ENCODE data around the gene TMEM14B. TPM values are rescaled to one million over a fixed set of nuclear protein-coding genes. Genes with fewer than 3 reads are reported as not detected.

The TMEM14B gene
- polyA plus RNA-seq, 2 of the 4 experiments (the other 2 are of a cell fraction): 121 to 177 TPM

DNA sequence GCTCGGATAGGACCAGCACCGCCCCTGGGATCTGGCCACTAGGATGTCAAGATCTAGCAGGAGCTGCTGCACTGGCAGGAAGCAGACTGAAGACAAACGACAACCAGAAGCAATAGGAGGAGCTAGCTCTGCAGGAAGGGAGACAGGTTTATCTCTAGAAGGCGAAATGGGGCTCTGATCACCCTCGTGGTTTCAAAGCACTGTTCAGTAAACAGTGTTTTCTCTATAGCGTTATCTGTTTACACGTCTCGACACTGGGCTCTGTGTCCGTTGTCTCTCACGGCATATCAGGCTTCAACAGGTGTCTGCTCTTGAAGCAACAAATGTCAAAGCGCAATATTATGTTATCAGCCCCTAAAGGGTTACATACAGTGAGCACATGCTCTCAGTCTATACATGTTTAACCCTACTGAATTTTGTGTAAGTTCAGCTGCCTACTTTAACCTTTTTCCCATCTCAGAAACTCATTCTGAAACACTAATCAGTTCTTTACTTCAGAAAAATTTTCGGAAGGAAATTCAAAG, 23.8 kb downstream of the TMEM14B start:
- ATAC-seq (no peak), FAIRE-seq (no peak), DNase-seq (ENCODE audit: low read depth in 1 of 2, low spot score in 1 of 2) (no peak)
- Histone ChIP-seq H3K4me2 (no peak overlapping the region), H3K27ac (no peak overlapping the region), H3K4me1 (no peaks in the 10 kb centered on the region), H3K4me3 (no peak overlapping the region), H3K9me3 (no peaks in the 10 kb centered on the region)
- ChIA-PET CTCF (interaction anchor here (1.3 kb wide), 1 partner anchor 16 kb away, joined by 3 read pairs; no protein-coding TSS in a partner anchor), POLR2A (no interaction called here)
- TF ChIP-seq, protein P1, sequence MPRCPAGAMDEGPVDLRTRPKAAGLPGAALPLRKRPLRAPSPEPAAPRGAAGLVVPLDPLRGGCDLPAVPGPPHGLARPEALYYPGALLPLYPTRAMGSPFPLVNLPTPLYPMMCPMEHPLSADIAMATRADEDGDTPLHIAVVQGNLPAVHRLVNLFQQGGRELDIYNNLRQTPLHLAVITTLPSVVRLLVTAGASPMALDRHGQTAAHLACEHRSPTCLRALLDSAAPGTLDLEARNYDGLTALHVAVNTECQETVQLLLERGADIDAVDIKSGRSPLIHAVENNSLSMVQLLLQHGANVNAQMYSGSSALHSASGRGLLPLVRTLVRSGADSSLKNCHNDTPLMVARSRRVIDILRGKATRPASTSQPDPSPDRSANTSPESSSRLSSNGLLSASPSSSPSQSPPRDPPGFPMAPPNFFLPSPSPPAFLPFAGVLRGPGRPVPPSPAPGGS (IDR thresholded peaks at IDR 0.05): no peak
- TF ChIP-seq RCOR1 (IDR thresholded peaks at IDR 0.05; ENCODE audit: low read depth, low read length): no peak
- TF ChIP-seq, protein P2, sequence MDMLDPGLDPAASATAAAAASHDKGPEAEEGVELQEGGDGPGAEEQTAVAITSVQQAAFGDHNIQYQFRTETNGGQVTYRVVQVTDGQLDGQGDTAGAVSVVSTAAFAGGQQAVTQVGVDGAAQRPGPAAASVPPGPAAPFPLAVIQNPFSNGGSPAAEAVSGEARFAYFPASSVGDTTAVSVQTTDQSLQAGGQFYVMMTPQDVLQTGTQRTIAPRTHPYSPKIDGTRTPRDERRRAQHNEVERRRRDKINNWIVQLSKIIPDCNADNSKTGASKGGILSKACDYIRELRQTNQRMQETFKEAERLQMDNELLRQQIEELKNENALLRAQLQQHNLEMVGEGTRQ (IDR thresholded peaks at IDR 0.05): no peak
- no peak for TF ChIP-seq RAD21 (conservative IDR thresholded peaks at IDR 0.05 in 1 of 2, IDR thresholded peaks at IDR 0.05 in 1 of 2)
- no peak for TF ChIP-seq RNF2 (IDR thresholded peaks at IDR 0.05; ENCODE audit: borderline replicate concordance, low read depth)
- no peak for TF ChIP-seq ZC3H11A (IDR thresholded peaks at IDR 0.05)
- TF ChIP-seq SMC3 (IDR thresholded peaks at IDR 0.05): no peak
- no peak for TF ChIP-seq EHF (CRISPR knock-in tag; IDR thresholded peaks at IDR 0.05)
- TF ChIP-seq, protein P3, sequence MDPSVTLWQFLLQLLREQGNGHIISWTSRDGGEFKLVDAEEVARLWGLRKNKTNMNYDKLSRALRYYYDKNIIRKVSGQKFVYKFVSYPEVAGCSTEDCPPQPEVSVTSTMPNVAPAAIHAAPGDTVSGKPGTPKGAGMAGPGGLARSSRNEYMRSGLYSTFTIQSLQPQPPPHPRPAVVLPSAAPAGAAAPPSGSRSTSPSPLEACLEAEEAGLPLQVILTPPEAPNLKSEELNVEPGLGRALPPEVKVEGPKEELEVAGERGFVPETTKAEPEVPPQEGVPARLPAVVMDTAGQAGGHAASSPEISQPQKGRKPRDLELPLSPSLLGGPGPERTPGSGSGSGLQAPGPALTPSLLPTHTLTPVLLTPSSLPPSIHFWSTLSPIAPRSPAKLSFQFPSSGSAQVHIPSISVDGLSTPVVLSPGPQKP (IDR thresholded peaks at IDR 0.05; ENCODE audit: low read depth, low read length): no peak
- TF ChIP-seq HOXA7 (CRISPR knock-in tag; IDR thresholded peaks at IDR 0.05): no peak
- 85% methylated on average over 12 of the region's 12 CpGs for WGBS (ENCODE audit: missing lambda C conversion rate)

DNA sequence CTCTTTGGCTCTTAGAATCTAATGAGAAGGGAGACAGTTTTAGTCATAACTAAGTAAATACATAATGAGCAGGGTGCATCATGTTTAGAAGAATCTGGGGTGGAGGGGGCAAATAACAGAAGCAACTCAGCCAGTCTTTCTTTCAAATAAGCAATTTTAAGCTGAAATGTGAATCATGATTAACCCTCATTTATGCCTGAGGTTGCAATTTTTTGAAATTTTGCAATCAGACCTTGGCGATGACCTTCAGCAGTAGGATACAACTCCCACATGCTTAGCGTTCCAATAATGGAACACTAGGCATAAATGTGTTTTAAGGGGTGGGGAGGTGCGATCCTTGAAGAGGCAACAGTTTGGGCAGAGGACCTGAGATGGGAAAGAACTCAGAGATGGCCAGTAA, 30.6 kb downstream of the TMEM14B start:
- 69% methylated on average over 3 of the region's 3 CpGs for WGBS (ENCODE audit: missing lambda C conversion rate)
- ATAC-seq (no peak), DNase-seq (ENCODE audit: low read depth in 1 of 2, low spot score in 1 of 2) (no peak), FAIRE-seq (no peak)
- Histone ChIP-seq H3K4me3 (no peak overlapping the region), H3K4me2 (no peak overlapping the region), H3K9me3 (no peaks in the 10 kb centered on the region), H3K27ac (no peak overlapping the region), H3K4me1 (no peaks in the 10 kb centered on the region)
- POLR2A ChIA-PET: interaction anchor here (0.6 kb wide), 1 partner anchor 21 kb away, joined by 4 read pairs; no protein-coding TSS in a partner anchor
- no peak for TF ChIP-seq EHF (CRISPR knock-in tag; IDR thresholded peaks at IDR 0.05)
- CTCF ChIA-PET: interaction anchor here (1.7 kb wide), 1 partner anchor 10 kb away, joined by 3 read pairs; no protein-coding TSS in a partner anchor

DNA sequence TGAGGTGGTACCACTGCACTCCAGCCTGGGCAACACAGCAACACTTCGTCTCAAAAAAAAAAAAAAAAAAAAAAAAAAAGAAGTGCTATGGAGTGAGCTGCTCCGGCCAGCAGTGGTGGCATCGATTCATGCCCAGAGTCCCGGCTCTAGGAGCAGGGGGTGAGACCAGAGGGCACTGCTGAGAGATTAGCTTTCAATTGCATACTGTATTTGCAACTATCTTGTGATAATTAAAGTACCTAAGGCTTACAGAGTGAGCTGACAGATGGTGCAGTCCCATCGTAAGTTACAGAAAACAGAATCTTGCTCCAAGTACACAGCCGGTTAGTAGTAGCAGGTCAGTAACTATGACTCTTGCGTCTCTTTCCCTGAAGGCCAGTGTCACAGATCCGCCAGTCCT, 31.5 kb downstream of the TMEM14B start:
- FAIRE-seq (no peak), ATAC-seq (no peak), DNase-seq (ENCODE audit: low read depth in 1 of 2, low spot score in 1 of 2) (no peak)
- ChIA-PET POLR2A (interaction anchor here (0.6 kb wide), 1 partner anchor 20 kb away, joined by 4 read pairs; no protein-coding TSS in a partner anchor), CTCF (interaction anchor here (1.7 kb wide), 1 partner anchor 9 kb away, joined by 3 read pairs; no protein-coding TSS in a partner anchor)
- TF ChIP-seq CBX8 (IDR thresholded peaks at IDR 0.05) (no peak), ZFP36 (IDR thresholded peaks at IDR 0.05; ENCODE audit: borderline replicate concordance, partially characterized antibody) (no peak)
- H3K4me1 ChIP-seq: no peaks in the 10 kb centered on the region
- H3K4me2 ChIP-seq: no peak overlapping the region
- H3K9me3 ChIP-seq: no peaks in the 10 kb centered on the region
- no peak overlapping the region for H3K27ac ChIP-seq
- 91% methylated on average over 8 of the region's 8 CpGs for WGBS (ENCODE audit: missing lambda C conversion rate)
- H3K4me3 ChIP-seq: no peak overlapping the region

DNA sequence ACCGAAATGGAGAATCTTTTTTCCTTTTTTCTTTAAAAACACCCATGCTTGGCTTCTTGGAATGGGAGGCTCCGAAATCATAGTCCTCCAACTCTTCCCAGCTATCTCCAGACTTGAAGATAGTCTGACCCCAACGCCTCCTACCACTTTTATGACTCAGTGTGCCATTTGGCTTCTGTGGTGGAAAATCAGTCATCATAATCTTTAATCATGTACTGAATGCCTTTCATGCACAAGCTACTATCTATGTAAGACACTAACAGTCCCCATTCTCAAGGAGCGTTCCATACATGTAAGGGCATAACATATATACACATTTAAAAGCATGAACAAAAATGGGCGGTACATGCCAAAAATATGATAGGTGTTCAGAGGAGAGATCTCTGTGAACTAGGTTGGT, 44.1 kb downstream of the TMEM14B start:
- ChIA-PET POLR2A (no interaction called here), CTCF (interaction anchor here (0.9 to 1.1 kb wide), 2 partner anchors 9 to 25 kb away, joined by 4 to 5 read pairs; no protein-coding TSS in a partner anchor)
- Histone ChIP-seq H3K27ac (no peak overlapping the region), H3K4me3 (no peak overlapping the region), H3K9me3 (no peaks in the 10 kb centered on the region), H3K4me2 (no peak overlapping the region), H3K4me1 (peaks cover 12% of the 10 kb centered on the region; the same call in 2 of the 3 replicates)
- FAIRE-seq (no peak), DNase-seq (ENCODE audit: low read depth in 1 of 2, low spot score in 1 of 2) (no peak), ATAC-seq (no peak)
- WGBS (ENCODE audit: missing lambda C conversion rate): 92% methylated on average over 5 of the region's 5 CpGs
- no peak for TF ChIP-seq HDAC2 (IDR thresholded peaks at IDR 0.05)
- TF ChIP-seq, protein P1 (IDR thresholded peaks at IDR 0.05): no peak
- no peak for TF ChIP-seq FOSB (CRISPR knock-in tag; IDR thresholded peaks at IDR 0.05)
- no peak for TF ChIP-seq BHLHE40 (IDR thresholded peaks at IDR 0.05; ENCODE audit: low read depth, low read length)
